ENCODE data around the gene THAP8.

THAP8 gene

GRCh38 chr19:35991731-35992450 is 62.2 kb downstream of the THAP8 start:
- no peak for DNase-seq

- no peak for DNase-seq
Measured at GRCh38 chr19:35990771-35991730, 63.0 kb downstream of the THAP8 start.

- DNase-seq, result no peak
Measured at GRCh38 chr19:35990156-35990555, 63.9 kb downstream of the THAP8 start.

GRCh38 chr19:35988824-35989223 is 65.3 kb downstream of the THAP8 start:
- DNase-seq, result no peak

- DNase-seq, result no peak
Measured at GRCh38 chr19:35987571-35987896, 66.6 kb downstream of the THAP8 start.

- peak; percentile 25 for DNase-seq
Measured at GRCh38 chr19:35986664-35987570, 67.2 kb downstream of the THAP8 start.

GRCh38 chr19:35986111-35986510 is 68.0 kb downstream of the THAP8 start:
- no peak for DNase-seq

All from CD4-positive, alpha-beta T cell treated with Interferon gamma for 1 hour (primary cell).